IPS-20b (cell line): ENCODE data around the gene MC2R.

Experiments used
- H3K27ac ChIP-seq: one replicate; pipeline ENCODE4 v1.5.1; 2013; ENCODE audit warnings: low read length
- H3K27me3 ChIP-seq: 2 replicates; pipeline ENCODE4 v1.6.1; 2013; ENCODE audit warnings: mild to moderate bottlenecking, low read length, inconsistent platforms; ENCODE audit not compliant: insufficient read depth
- H3K36me3 ChIP-seq: 2 replicates; pipeline ENCODE4 v1.6.1; 2013; ENCODE audit warnings: low read depth, mild to moderate bottlenecking, inconsistent platforms, low read length, moderate library complexity; ENCODE audit not compliant: insufficient read depth
- H3K4me1 ChIP-seq: 2 replicates; pipeline ENCODE4 v1.6.1; 2013; ENCODE audit warnings: mild to moderate bottlenecking, control low read depth, inconsistent platforms, low read length, moderate library complexity; ENCODE audit not compliant: insufficient read depth
- H3K4me3 ChIP-seq: 2 replicates; pipeline ENCODE4 v1.5.1; 2013; ENCODE audit warnings: mild to moderate bottlenecking, low read length, inconsistent platforms
- H3K9ac ChIP-seq: 2 replicates; pipeline ENCODE4 v1.6.1; 2013; ENCODE audit warnings: low read depth, mild to moderate bottlenecking, inconsistent platforms, low read length, moderate library complexity
- H3K9me3 ChIP-seq: 2 replicates; pipeline ENCODE4 v1.6.1; 2013; ENCODE audit warnings: mild to moderate bottlenecking, low read depth, low read length, inconsistent platforms; ENCODE audit not compliant: insufficient read depth

Gene MC2R

GRCh38 chr18:13915995-13916431, 677 bp upstream of the MC2R start:
- Histone ChIP-seq H3K27me3 (no peaks in the 10 kb centered on the region), H3K9me3 (no peaks in the 10 kb centered on the region), H3K4me3 (no peak overlapping the region), H3K4me1 (no peaks in the 10 kb centered on the region), H3K36me3 (no peaks in the 10 kb centered on the region), H3K9ac (no peak overlapping the region), H3K27ac (no peak overlapping the region)

DNA sequence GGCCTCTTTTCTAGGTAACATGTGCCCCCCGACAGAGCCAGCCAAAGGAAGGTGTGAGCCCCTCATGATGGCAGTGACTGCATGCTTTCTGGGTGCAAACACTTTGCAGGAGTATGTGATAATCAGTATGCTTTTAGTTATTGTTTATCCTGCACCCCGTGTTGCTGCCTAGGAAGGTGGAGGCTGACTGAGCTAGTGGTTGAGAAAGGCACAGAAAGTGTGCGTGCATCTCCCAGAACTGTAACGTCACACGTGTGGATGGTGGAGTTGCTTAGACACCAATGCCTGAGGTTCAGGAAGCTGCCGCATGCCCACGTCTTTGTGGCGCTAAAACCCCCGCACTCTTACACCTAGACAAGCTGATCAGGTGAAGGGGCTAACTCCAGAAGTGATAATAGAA, 580 bp downstream of the MC2R start:
- no peak overlapping the region for H3K4me3 ChIP-seq
- H3K4me1 ChIP-seq: no peaks in the 10 kb centered on the region
- H3K36me3 ChIP-seq: no peaks in the 10 kb centered on the region
- no peaks in the 10 kb centered on the region for H3K9me3 ChIP-seq
- no peaks in the 10 kb centered on the region for H3K27me3 ChIP-seq
- no peak overlapping the region for H3K9ac ChIP-seq
- no peak overlapping the region for H3K27ac ChIP-seq

GRCh38 chr18:13914170-13914569, 1.2 kb downstream of the MC2R start:
- no peaks in the 10 kb centered on the region for H3K27me3 ChIP-seq
- H3K9ac ChIP-seq: no peak overlapping the region
- H3K4me3 ChIP-seq: no peak overlapping the region
- no peak overlapping the region for H3K27ac ChIP-seq
- H3K9me3 ChIP-seq: no peaks in the 10 kb centered on the region
- H3K4me1 ChIP-seq: no peaks in the 10 kb centered on the region
- H3K36me3 ChIP-seq: no peaks in the 10 kb centered on the region

DNA sequence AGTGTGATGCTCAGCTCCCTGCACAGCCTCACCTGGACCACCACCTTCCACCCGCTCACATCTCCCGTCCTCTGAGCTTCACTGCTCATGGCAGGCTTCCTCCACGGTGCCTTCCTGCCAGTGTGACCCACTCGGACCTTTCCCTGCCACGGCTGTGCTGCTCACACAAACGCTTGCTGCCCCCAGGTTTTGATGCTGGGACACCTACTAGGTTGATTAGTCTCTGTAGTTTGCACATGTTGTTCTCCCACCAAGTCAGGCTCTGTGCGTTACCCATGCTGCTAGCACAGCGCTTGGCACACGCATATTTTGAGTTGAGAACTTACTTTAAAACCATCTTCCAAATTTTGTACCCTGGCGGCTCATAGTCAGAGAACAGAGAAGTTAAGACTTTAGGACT, 2.1 kb downstream of the MC2R start:
- Histone ChIP-seq H3K27me3 (no peaks in the 10 kb centered on the region), H3K4me1 (no peaks in the 10 kb centered on the region)

DNA sequence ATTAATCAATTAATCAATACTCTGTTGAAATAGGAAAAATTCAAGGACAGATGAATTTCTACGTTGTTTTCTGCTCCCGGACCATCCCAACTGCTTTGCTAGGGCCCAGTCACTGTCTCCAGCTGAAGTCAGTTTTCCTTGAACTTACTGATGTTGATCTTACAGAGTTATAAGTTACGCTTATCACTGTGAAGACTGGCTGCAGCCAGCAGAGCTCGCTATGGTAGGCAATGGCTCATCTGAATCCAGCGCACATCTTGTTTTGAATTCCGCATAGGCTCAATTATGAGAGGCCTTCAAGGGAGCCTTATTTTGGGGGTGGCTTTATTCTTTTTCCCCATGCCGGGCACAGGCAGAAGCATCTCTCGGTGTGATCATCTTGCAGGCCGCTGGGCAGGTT, 2.7 kb downstream of the MC2R start:
- no peaks in the 10 kb centered on the region for H3K27me3 ChIP-seq
- no peaks in the 10 kb centered on the region for H3K9me3 ChIP-seq
- no peak overlapping the region for H3K4me3 ChIP-seq
- no peaks in the 10 kb centered on the region for H3K4me1 ChIP-seq
- H3K27ac ChIP-seq: no peak overlapping the region
- H3K36me3 ChIP-seq: no peaks in the 10 kb centered on the region
- no peak overlapping the region for H3K9ac ChIP-seq

More for the DNA sequence above, 2.1 kb downstream of the MC2R start:
- no peaks in the 10 kb centered on the region for H3K9me3 ChIP-seq
- no peak overlapping the region for H3K27ac ChIP-seq
- no peak overlapping the region for H3K4me3 ChIP-seq
- H3K9ac ChIP-seq: no peak overlapping the region
- H3K36me3 ChIP-seq: no peaks in the 10 kb centered on the region

DNA sequence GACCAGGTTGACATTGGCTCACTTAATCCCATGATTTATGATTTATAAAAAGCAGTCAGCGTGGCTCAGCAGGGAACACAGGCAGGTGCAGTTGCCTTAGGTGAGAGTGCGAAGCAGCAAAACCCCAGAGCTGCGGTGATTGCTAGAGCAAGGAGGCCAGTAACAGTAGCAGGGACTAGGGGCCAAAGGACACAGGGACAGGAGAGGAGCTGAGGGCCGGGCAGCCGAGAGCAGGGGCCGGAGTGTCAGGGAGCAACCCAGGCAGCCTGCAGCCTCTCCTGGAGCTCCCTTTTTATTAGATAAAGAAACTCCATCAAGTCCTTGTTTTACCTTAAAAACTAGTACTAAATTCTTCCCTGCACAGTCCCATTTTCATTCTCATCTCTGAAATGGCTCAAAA, 4.3 kb downstream of the MC2R start:
- Histone ChIP-seq H3K27me3 (no peaks in the 10 kb centered on the region), H3K36me3 (no peaks in the 10 kb centered on the region), H3K9ac (no peak overlapping the region), H3K4me1 (no peaks in the 10 kb centered on the region), H3K9me3 (no peaks in the 10 kb centered on the region), H3K27ac (no peak overlapping the region), H3K4me3 (no peak overlapping the region)

DNA sequence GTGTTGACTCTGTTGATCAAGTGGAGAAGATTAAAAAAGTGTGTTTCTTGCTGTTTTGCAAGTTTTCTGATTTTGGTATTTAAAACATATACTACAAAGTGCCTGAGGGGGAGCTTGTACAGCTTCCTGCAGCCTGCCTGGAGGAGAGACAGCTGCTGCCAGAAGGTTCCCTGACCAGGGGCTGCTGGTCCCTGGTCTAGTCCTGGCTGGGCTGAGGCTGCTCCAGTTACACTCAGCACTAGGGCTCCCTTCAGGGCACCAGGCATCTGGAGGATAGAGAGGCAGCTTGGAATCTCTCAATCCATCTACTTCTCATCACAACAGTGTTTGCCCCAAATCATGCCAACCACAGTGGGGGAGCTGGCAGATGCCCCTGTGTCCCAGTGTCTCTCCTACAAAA, 4.8 kb downstream of the MC2R start:
- no peak overlapping the region for H3K9ac ChIP-seq

DNA sequence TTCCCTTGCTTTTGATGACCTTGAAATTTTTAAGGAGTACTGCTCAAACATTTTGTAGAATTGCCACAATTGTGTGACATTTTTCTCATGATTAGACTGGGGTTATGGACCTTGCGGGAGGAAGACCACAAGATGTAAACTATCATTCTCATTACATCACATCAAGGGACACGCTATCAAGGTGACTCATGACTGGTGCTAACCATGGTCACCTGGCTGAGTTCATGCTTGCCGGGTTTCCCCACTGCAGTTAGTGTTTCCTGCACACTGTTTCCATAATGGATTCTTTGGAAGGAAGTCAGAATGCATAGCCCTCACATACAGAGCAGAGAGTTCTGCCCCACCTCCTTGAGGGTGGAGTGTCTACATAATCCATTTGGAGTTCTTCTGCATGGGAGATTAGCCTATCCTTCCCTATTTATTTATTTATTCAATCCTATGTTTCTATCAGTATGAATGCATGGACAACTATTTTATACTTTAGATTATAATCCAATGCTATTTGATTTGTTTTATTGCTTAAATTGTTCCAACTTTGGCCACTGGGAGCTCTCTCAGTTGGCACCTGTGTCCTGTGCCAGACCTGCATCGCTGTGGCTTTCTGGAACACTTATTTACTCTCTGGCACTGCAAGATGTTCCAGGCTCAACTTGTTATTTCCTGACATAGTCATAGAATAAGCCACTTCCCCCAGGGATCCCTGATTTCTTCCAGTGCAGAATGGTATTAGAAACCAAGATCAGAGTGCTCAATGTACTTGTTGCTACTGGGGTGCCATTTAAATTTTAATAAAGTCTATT, 6.0 kb downstream of the MC2R start:
- no peak overlapping the region for H3K9ac ChIP-seq
- H3K4me3 ChIP-seq: no peak overlapping the region
- no peaks in the 10 kb centered on the region for H3K36me3 ChIP-seq
- H3K9me3 ChIP-seq: no peaks in the 10 kb centered on the region
- no peak overlapping the region for H3K27ac ChIP-seq
- no peaks in the 10 kb centered on the region for H3K27me3 ChIP-seq
- no peaks in the 10 kb centered on the region for H3K4me1 ChIP-seq

More for the DNA sequence above, 4.8 kb downstream of the MC2R start:
- Histone ChIP-seq H3K4me1 (no peaks in the 10 kb centered on the region), H3K36me3 (no peaks in the 10 kb centered on the region), H3K4me3 (no peak overlapping the region), H3K27ac (no peak overlapping the region), H3K9me3 (no peaks in the 10 kb centered on the region), H3K27me3 (no peaks in the 10 kb centered on the region)

DNA sequence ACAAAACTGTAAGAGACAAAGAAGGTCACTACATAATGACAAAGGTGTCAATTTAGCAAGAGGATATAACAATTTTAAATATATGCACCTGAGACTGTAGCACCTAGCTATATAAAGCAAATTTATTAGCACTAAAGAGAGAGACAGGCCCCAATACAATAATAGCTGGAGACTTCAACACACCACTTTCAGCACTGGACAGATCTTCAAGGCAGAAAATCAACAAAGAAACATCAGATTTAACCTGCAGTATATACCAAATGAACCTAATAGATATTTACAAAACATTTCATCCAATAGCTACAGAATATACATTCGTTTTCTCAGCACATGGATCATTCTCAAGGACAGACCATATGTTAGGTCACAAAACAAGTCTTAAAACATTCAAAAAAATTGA, 14.7 kb downstream of the MC2R start:
- Histone ChIP-seq H3K4me3 (no peak overlapping the region), H3K36me3 (no peaks in the 10 kb centered on the region), H3K9me3 (no peaks in the 10 kb centered on the region), H3K9ac (no peak overlapping the region), H3K4me1 (no peaks in the 10 kb centered on the region), H3K27me3 (no peaks in the 10 kb centered on the region), H3K27ac (no peak overlapping the region)

DNA sequence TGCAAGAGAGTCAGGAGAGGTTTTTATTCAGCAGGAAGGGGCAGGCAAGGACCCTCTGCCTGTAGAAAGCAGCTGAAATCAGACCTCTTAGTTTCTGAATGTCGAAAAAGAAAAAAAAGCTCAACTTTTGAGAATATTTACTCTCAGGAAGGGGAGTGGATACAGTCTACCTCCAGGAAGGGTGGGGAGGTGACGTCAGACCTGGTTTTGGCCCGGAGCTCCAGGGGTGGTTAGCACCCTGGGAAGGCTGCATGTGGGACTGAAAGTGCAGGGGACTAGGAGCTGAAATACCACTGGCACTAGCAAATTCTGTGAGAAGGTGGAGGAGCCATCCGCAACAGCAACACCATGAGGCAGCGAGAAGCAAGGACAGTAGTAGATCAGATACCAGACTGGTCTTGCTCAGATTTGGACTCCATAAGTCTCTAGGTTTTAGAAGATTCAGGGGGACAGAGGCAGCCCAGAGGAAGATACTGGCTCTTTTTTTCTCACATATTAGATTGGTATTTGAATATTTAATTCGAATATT, 19.8 kb downstream of the MC2R start:
- no peaks in the 10 kb centered on the region for H3K27me3 ChIP-seq
- no peak overlapping the region; the same call in 1 of the 2 replicates for H3K9ac ChIP-seq
- H3K4me3 ChIP-seq: no peak overlapping the region
- H3K4me1 ChIP-seq: peaks cover 3% of the 10 kb centered on the region; the same call in 1 of the 2 replicates
- H3K9me3 ChIP-seq: no peaks in the 10 kb centered on the region
- H3K36me3 ChIP-seq: no peaks in the 10 kb centered on the region
- H3K27ac ChIP-seq: no peak overlapping the region

- Histone ChIP-seq H3K4me1 (peaks cover 3% of the 10 kb centered on the region; the same call in 1 of the 2 replicates), H3K9me3 (no peaks in the 10 kb centered on the region), H3K36me3 (no peaks in the 10 kb centered on the region), H3K27ac (no peak overlapping the region), H3K4me3 (no peak overlapping the region), H3K27me3 (no peaks in the 10 kb centered on the region), H3K9ac (no peak overlapping the region)
These were observed 20.8 kb downstream of the MC2R start for GRCh38 chr18:13894531-13894930.

DNA sequence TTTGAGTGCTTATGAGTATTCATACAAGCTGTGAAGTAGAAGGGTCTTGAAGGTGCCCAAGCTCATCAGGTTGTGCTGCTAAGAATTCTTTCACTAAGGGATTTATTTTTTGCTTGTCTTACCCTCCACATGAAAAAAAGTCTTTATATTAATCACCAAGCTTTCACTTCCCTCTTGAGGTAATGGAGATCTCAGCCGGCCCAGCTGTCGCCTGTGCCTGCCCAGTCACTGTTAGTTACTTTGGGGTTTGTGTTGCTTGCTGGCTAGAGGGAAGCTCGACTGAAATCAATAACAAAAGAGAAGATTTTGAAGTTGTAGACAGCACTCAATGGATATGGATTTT, 21.9 kb downstream of the MC2R start:
- H3K4me1 ChIP-seq: peaks cover 3% of the 10 kb centered on the region; the same call in 1 of the 2 replicates
- H3K4me3 ChIP-seq: no peak overlapping the region
- H3K27me3 ChIP-seq: no peaks in the 10 kb centered on the region
- no peak overlapping the region for H3K27ac ChIP-seq
- no peaks in the 10 kb centered on the region for H3K36me3 ChIP-seq
- H3K9me3 ChIP-seq: no peaks in the 10 kb centered on the region
- no peak overlapping the region for H3K9ac ChIP-seq
